HEK293T (cell line): ENCODE results near the gene TTLL11.

Experiments used
- CTCF ChIA-PET: fragments of 350-600 bp; formaldehyde crosslinking; extraction: SDS; loops from one replicate; lab custom pipeline; 2021; ENCODE audit warnings: antibody characterized with exemption, inconsistent platforms; lab: Yijun Ruan, JAX
- POLR2A ChIA-PET: fragments of 350-600 bp; formaldehyde crosslinking; extraction: SDS; loops from one replicate; lab custom pipeline; 2020; ENCODE audit warnings: antibody characterized with exemption, inconsistent platforms; lab: Yijun Ruan, JAX
- DNase-seq: peaks from one replicate; pipeline ENCODE4 v3.0.0; 2012; ENCODE audit warnings: mixed read lengths; ENCODE audit errors: extremely low spot score
- ARNT ChIP-seq: fragments of 450-650 bp; IDR thresholded peaks from 2 replicates; pipeline ENCODE4 v1.6.1; 2017; ENCODE audit warnings: mild to moderate bottlenecking
- BHLHE40 ChIP-seq: fragments of 450-650 bp; IDR thresholded peaks from 2 replicates; pipeline ENCODE4 v1.6.1; 2016; ENCODE audit warnings: mild to moderate bottlenecking, moderate library complexity, borderline replicate concordance
- CTBP1 ChIP-seq: fragments of 450-650 bp; IDR thresholded peaks from 2 replicates; pipeline ENCODE4 v1.6.1; 2016; ENCODE audit warnings: borderline replicate concordance
- ELF4 ChIP-seq: fragments of 450-650 bp; IDR thresholded peaks from 2 replicates; pipeline ENCODE4 v1.6.1; 2017; ENCODE audit warnings: antibody characterized with exemption
- FOXA1 ChIP-seq: fragments of 450-650 bp; IDR thresholded peaks from 2 replicates; pipeline ENCODE4 v1.6.1; 2016; ENCODE audit warnings: mild to moderate bottlenecking
- FOXK2 ChIP-seq: fragments of 450-650 bp; IDR thresholded peaks from 2 replicates; pipeline ENCODE4 v1.6.1; 2016; ENCODE audit warnings: mild to moderate bottlenecking
- FOXM1 ChIP-seq: fragments of 450-650 bp; IDR thresholded peaks from 2 replicates; pipeline ENCODE4 v1.6.1; 2017; ENCODE audit warnings: mild to moderate bottlenecking, borderline replicate concordance
- HDGF ChIP-seq: fragments of 450-650 bp; IDR thresholded peaks from 2 replicates; pipeline ENCODE4 v1.6.1; 2017; ENCODE audit warnings: antibody characterized with exemption, borderline replicate concordance
- L3MBTL2 ChIP-seq: fragments of 450-650 bp; conservative IDR thresholded peaks from 2 replicates; pipeline ENCODE4 v1.6.1; 2016; ENCODE audit warnings: mild to moderate bottlenecking
- LEF1 ChIP-seq: fragments of 450-650 bp; IDR thresholded peaks from 2 replicates; pipeline ENCODE4 v1.6.1; 2017; ENCODE audit warnings: mild to moderate bottlenecking, borderline replicate concordance
- NFRKB ChIP-seq: fragments of 450-650 bp; IDR thresholded peaks from 2 replicates; pipeline ENCODE4 v1.6.1; 2016; ENCODE audit warnings: mild to moderate bottlenecking, moderate library complexity
- SP1 ChIP-seq: fragments of 450-650 bp; IDR thresholded peaks from 2 replicates; pipeline ENCODE4 v1.6.1; 2017
- SUZ12 ChIP-seq: fragments of 450-650 bp; IDR thresholded peaks from 2 replicates; pipeline ENCODE4 v1.6.1; 2016; ENCODE audit warnings: mild to moderate bottlenecking
- TARDBP ChIP-seq: fragments of 450-650 bp; IDR thresholded peaks from 2 replicates; pipeline ENCODE4 v1.6.1; 2016
- ZNF384 ChIP-seq: fragments of 450-650 bp; IDR thresholded peaks from 2 replicates; pipeline ENCODE4 v1.6.1; 2016
- TF ChIP-seq, protein P1 (sequence below): fragments of 450-650 bp; IDR thresholded peaks from 2 replicates; pipeline ENCODE4 v1.6.1; 2016

The TTLL11 gene

DNA sequence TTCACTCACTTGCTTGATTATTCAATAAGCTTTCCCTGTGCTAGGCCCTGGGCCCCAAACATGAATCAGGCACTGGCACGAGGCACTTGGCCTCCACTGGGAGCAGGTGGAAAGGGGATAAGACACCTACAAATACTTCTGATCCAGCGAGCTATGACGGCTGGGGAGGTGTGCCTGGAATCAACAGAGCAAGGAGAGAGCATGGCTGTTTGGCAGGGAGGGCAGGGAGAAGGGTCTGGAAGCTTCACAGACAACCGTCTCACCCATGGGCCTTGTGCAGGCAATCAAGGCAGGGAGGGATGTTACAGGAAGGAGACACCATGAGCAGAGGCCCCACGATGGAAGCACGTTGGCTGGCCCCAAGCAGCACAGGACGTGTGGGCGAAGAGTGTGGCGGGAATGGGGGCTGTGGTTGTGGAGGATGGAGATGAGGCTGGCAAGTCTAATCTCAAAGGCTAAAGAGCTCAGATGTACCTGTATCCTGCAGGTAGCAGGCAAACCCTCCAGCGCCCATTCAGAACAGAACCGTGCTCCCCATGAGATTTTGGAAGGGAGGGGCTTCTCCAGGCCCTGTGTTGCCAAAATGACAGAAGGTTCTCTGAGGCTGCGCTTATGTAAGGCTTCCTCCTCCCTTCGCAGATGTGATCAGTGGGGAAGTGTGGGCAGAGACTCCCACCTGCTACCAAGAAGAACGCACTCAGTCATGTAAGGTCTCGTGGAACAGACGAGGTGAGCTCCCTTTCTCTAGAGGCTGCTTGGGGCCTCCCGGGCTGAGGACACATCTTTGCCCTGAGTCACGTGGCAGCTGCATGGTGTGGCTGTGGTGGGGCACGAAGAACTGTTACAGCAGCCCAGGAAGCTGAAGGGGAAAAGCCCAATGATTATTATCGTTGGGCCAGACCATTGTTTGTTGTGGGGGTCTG lies 252.0 kb downstream of the TTLL11 start:
- ChIA-PET POLR2A (no interaction called here), CTCF (no interaction called here)
- TF ChIP-seq HDGF (no peak), BHLHE40 (no peak), ZNF384 (no peak), SUZ12 (no peak), FOXK2 (no peak), FOXA1 (no peak), LEF1 (no peak), TARDBP (no peak), FOXM1 (no peak)
- TF ChIP-seq, protein P1, sequence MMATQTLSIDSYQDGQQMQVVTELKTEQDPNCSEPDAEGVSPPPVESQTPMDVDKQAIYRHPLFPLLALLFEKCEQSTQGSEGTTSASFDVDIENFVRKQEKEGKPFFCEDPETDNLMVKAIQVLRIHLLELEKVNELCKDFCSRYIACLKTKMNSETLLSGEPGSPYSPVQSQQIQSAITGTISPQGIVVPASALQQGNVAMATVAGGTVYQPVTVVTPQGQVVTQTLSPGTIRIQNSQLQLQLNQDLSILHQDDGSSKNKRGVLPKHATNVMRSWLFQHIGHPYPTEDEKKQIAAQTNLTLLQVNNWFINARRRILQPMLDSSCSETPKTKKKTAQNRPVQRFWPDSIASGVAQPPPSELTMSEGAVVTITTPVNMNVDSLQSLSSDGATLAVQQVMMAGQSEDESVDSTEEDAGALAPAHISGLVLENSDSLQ: no peak
- no peak for DNase-seq

GRCh38 chr9:121839726-121840500 lies 253.2 kb downstream of the TTLL11 start:
- ChIA-PET CTCF (no interaction called here), POLR2A (no interaction called here)

GRCh38 chr9:121838746-121839669 lies 254.1 kb downstream of the TTLL11 start:
- DNase-seq: no peak
- POLR2A ChIA-PET: no interaction called here
- no peak for TF ChIP-seq L3MBTL2
- no peak for TF ChIP-seq ARNT
- TF ChIP-seq SP1: no peak
- TF ChIP-seq NFRKB: no peak
- no peak for TF ChIP-seq FOXK2
- no peak for TF ChIP-seq CTBP1
- TF ChIP-seq HDGF: no peak
- TF ChIP-seq ELF4: no peak
- TF ChIP-seq BHLHE40: no peak
- no peak for TF ChIP-seq LEF1
- CTCF ChIA-PET: interaction anchor here (0.6 kb wide), 1 partner anchor 92 kb away, joined by 4 read pairs; no protein-coding TSS in a partner anchor

More at GRCh38 chr9:121839726-121840500, 253.2 kb downstream of the TTLL11 start:
- DNase-seq: no peak
- TF ChIP-seq ARNT (no peak), ZNF384 (no peak), LEF1 (no peak), HDGF (no peak), NFRKB (no peak), FOXM1 (no peak), SP1 (no peak), TARDBP (no peak), CTBP1 (no peak), BHLHE40 (no peak), FOXA1 (no peak)

- ChIA-PET CTCF (interaction anchor here (0.6 kb wide), 1 partner anchor 1921 kb away, joined by 3 read pairs; no protein-coding TSS in a partner anchor), POLR2A (no interaction called here)
- DNase-seq: no peak
- no peak for TF ChIP-seq CTBP1
- TF ChIP-seq SP1: no peak
- TF ChIP-seq HDGF: no peak
- TF ChIP-seq ARNT: no peak
- TF ChIP-seq, protein P1: no peak
- no peak for TF ChIP-seq FOXK2
- TF ChIP-seq L3MBTL2: no peak
Observed at GRCh38 chr9:121837113-121837961, 255.8 kb downstream of the TTLL11 start.

DNA sequence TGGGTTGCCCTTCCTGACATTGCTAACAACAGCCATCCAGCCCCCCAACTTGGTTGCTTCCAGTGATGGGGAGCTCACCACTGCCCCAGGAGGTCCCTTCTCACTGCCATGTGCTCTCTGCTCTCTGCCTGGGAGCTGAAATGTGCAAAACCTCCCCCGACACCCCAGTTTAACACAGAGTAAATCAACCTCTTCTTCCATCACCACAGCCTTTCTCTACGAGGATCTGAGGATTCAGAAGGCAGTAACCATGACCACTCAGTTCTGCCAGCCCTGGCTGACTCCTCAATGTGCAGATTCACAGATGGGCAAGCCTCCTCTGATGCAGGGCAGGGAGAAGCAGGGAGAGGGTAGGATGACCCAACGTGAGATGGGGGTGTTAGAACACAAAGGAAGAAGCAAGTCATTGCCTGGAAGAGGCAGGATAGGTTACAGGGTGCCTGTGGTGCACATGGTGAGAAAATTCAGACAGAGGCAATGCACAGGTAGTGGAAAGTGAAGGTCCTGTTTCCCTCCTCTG lies 256.7 kb downstream of the TTLL11 start:
- ChIA-PET POLR2A (no interaction called here), CTCF (no interaction called here)
- DNase-seq: no peak
- no peak for TF ChIP-seq L3MBTL2
